Motor neuron (in vitro differentiated cells): Measurements from ENCODE around the gene MRPL53. TPM values are rescaled to one million over a fixed set of nuclear protein-coding genes. Genes with fewer than 3 reads are reported as not detected.
A peak's percentile ranks its signal among the peaks of the same experiment; 100 is the strongest.

Experiments
- ATAC-seq, 8 experiments: fragments of 200-7000 bp; cut with Tn5 transposase; replicated peaks in 6 of 8; 2 replicates each; pipeline ENCODE4 v1.8.0; 2021; ENCODE audit warnings: mild to moderate bottlenecking in 8 of 8, moderate library complexity in 8 of 8
- H3K27ac ChIP-seq, 2 donors: fragments of 250-450 bp; sonication (Bioruptor Pico); 2 replicates each; pipeline ENCODE4 v1.9.0; 2021; ENCODE audit warnings: antibody characterized with exemption in 2 of 2, mild to moderate bottlenecking in 2 of 2, moderate library complexity in 1 of 2
- H3K4me1 ChIP-seq, 2 donors: fragments of 250-450 bp; sonication (Bioruptor Pico); replicated peaks in 1 of 2; 2 replicates each; pipeline ENCODE4 v1.6.1; 2021; ENCODE audit warnings: antibody characterized with exemption in 2 of 2, mild to moderate bottlenecking in 2 of 2, moderate library complexity in 1 of 2
- H3K4me3 ChIP-seq, 5 donors: fragments of 250-450 bp; sonication (Bioruptor Pico); 2 replicates each; pipeline ENCODE4 v1.9.0; 2021; ENCODE audit warnings: antibody characterized with exemption in 5 of 5, mild to moderate bottlenecking in 5 of 5, moderate library complexity in 4 of 5
- WGBS, 10 experiments: fragments of 450-650 bp; shearing (Covaris generic); methylation state at CpG; one replicate each; pipeline ENCODE4 v1.0.0; 2022; 5-methylcytosine and 5-hydroxymethylcytosine counted together
- in situ Hi-C, 9 experiments: fragments of 400-800 bp; cut with MboI; loops; one replicate each; pipeline ENCODE4 v1.15.0; 2021; ENCODE audit warnings: low sequenced_read_pairs in 9 of 9, low pct_unique_long_range_greater_than_20kb in 2 of 9; ENCODE audit not compliant: unreplicated experiment in 9 of 9
- total RNA-seq, 8 experiments: library from RNA; unstranded; fragments of 300-600 nt; gene quantifications; 2 replicates each; pipeline versions ENCODE4 v1.2.3 to v1.2.4, GENCODE V29; 2022

Gene MRPL53
- total RNA-seq, 8 experiments from 2014 or later: 51.1 to 83.5 (median 68.3) TPM

DNA sequence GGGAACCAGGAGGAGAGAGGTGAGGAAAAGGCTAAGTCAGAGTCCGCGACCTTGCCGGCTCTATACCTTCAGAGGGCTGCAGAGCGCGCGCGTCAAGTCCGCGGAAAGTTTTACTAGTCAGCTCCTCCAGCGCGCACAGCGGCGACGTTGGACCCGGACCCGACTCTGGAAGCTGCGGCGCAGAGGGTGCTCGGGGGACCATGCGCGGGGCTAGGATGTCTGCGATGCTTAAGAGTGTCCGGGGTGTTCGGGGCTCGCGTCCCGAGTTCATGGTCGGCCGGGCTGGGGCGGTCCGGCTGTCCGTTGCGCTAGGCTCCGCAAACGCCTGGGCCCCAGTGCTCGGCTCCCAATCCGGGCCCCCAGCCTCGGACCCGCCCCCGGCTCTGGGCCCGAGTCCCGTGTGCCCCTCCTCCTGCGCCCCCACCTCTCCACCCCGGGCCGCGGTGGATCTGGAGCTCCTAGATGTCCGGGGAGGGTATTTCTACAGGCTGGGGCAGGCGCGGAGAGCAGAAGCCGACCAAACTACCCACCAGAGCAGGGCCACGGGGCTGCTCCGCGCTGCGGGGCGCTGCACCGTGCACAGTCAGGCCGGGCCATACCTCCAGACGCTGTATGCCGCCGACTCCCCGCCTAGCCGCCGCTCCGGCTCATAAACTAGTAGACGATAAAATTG lies 26.9 kb upstream of the MRPL53 start, which contains the start of gene LBX2:
Gene LBX2 (minus strand): TSS at position 337 of the 673 bp plus-strand sequence. CDS start 66 bp downstream, at position 271.
- 83% methylated on average over 2 of the region's 65 CpGs; no CpG with 5 or more reads in 9 of the 10 experiments for WGBS, 10 experiments
- ATAC-seq: peak in 7 of 8 experiments; percentile 1 to 15 (median 10)
- Histone ChIP-seq H3K4me3 (peak within 1 kb of the TSS in 3 of 5 donors; percentile 13 to 16 (median 14)), H3K27ac (no peak within 1 kb of the TSS), H3K4me1 (peaks cover 9 to 32% of the 10 kb centered on the region in 2 donors)
- in situ Hi-C loops: loop anchor here in 3 of 9 experiments (25.0 kb wide), 1 partner anchor 88 kb away; no protein-coding TSS in a partner anchor

DNA sequence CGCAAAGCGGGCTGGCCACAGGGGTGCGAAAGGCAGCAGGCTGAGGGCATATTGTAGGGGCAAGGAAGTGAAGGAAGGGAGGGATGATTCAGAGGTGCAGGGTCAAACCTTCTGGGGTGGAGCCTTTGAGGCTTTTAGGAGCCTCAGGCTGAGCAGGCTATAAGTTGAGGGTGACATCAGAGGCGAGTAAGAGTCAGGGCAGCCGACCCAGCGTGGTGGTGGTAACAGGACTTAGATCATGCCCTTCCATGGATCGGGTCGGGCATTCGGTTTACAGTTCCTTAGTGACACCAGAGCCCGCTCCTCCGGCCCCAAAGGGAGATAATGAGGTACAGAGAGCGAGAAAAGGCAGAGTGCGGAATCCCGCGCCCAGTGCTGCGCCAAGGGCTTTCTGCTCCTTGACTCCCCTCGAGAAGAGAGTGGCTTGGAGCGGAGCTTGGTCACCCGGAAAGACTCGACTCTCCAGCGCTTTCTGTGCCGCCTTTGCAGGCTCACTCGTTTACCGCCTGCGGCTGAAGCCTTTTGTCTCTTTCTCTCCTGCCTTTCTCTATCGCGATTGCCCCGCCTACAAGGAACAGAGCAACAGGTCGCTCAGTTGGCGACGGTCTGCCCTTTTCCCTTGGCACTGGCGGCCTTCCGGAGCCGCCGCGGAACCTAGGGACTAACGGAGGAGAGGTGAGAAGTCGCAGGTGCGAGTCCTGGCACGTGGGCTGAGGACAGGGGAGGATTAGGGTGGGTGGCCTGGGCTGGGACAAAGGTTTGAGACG lies 26.2 kb upstream of the MRPL53 start:
- H3K4me3 ChIP-seq: peak overlapping the region in 3 of 5 donors; percentile 6 to 24 (median 17)
- no peak overlapping the region for H3K27ac ChIP-seq
- WGBS, 10 experiments: 0 to 2% (median 0%) methylated on average over 1 to 8 of the region's 41 CpGs; no CpG with 5 or more reads in 5 of the 10 experiments
- peak in 6 of 8 experiments; percentile 3 to 19 (median 8) for ATAC-seq
- peaks cover 9 to 32% of the 10 kb centered on the region in 2 donors for H3K4me1 ChIP-seq
- in situ Hi-C loops: loop anchor here in 3 of 9 experiments (25.0 kb wide), 1 partner anchor 89 kb away; no protein-coding TSS in a partner anchor

DNA sequence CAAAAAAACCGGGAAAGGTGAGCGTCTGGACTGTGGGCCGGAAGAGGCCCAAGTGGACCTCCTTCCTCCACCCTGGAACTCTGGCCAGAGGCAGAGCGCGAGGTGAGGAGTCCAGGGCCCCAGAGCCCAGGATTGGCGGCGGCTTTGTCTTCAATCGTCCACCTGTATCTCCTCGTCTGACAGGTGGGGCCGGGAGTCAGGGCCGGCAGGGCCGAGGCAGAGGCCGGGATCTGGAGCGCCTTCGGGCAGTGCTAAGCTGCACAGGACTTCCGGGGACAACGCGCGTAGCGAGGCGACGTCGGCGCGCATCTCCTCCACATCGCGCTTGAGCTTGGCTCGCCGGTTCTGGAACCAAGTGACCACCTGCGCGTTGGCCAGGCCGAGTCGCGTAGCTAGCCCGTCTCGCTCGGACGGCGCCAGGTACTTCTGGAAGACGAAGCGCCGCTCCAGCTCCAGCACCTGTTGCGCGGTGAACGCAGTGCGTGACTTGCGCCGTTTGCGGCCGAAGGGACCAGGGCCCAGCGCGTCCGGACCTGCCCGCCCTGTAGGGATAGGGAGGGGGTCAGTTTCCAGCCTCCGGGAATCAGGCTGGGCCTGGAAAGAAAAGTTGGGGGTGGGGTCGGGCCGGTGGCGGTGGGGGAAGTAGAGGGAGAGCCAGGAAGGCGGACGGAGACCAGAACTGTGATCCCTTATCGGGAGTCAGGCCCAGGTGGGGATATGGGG lies 25.5 kb upstream of the MRPL53 start:
- no peak overlapping the region for H3K27ac ChIP-seq
- peak overlapping the region in 4 of 5 donors; percentile 4 to 24 (median 12) for H3K4me3 ChIP-seq
- 0 to 7% (median 4%) methylated on average over 1 to 25 of the region's 61 CpGs; no CpG with 5 or more reads in 6 of the 10 experiments for whole genome bisulfite sequencing, 10 experiments
- in situ Hi-C loops: loop anchor here in 3 of 9 experiments (25.0 kb wide), 1 partner anchor 89 kb away; no protein-coding TSS in a partner anchor
- ATAC-seq: peak in 7 of 8 experiments; percentile 12 to 36 (median 18)
- peaks cover 6 to 27% of the 10 kb centered on the region in 2 donors for H3K4me1 ChIP-seq

DNA sequence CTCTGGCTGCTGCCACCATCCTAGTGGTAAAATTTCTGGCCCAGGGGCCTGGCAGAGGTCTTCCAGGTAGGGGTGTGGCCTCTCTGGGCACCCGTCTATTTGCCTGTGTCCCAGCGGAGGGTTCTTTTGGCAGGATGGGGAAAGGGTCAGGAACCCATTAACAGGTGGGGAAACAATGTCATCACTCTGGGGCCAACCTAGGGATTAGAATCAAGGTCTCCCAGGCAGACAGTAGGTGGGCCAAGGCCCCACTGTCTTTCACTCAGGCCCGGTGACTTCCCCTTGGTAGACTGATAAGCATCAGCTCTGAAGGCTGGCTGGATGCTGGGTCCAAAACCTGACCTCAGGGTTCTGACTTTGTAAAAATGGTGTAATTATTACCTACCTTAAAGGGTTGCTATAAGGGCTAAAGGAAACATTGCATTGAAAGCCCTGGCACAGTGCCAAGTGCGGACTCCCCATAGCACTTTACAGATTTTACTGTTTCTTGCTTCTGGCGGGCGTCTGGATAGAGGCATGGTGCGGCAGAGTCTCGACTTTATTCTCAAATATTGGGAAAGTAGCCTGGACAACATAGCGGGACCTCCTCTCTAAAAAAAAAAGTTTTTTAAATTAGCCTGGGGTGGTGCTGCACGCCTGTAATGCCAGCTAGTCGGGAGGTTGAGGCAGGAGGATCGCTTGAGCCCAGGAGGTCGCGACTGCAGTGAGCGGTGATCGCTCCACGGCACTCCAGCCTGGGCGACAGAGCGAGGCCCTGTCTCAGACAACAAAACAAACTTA lies 24.7 kb upstream of the MRPL53 start:
- WGBS, 10 experiments: 30 to 100% (median 46%) methylated on average over 1 to 16 of the region's 19 CpGs; no CpG with 5 or more reads in 1 of the 10 experiments
- no peak for ATAC-seq
- in situ Hi-C loops: loop anchor here in 3 of 9 experiments (25.0 kb wide), 1 partner anchor 90 kb away; no protein-coding TSS in a partner anchor
- no peak overlapping the region for H3K27ac ChIP-seq
- peaks cover 6 to 22% of the 10 kb centered on the region in 2 donors for H3K4me1 ChIP-seq
- H3K4me3 ChIP-seq: no peak overlapping the region

GRCh38 chr2:74495440-74495839 lies 23.0 kb upstream of the MRPL53 start:
- WGBS, 10 experiments: 40 to 100% (median 76%) methylated on average over 1 of the region's 1 CpG; no CpG with 5 or more reads in 6 of the 10 experiments
- in situ Hi-C loops: loop anchor here in 3 of 9 experiments (25.0 kb wide), 1 partner anchor 92 kb away; no protein-coding TSS in a partner anchor
- no peak for ATAC-seq
- Histone ChIP-seq H3K4me1 (peaks cover 6 to 20% of the 10 kb centered on the region in 2 donors), H3K27ac (no peak overlapping the region), H3K4me3 (no peak overlapping the region)

GRCh38 chr2:74493546-74493945 lies 21.1 kb upstream of the MRPL53 start:
- in situ Hi-C loops: loop anchor here in 3 of 9 experiments (25.0 kb wide), 1 partner anchor 94 kb away; no protein-coding TSS in a partner anchor
- ATAC-seq: no peak
- WGBS, 10 experiments: 68 to 100% (median 86%) methylated on average over 2 of the region's 3 CpGs; no CpG with 5 or more reads in 7 of the 10 experiments
- peaks cover 6 to 10% of the 10 kb centered on the region in 2 donors for H3K4me1 ChIP-seq
- no peak overlapping the region for H3K27ac ChIP-seq
- H3K4me3 ChIP-seq: no peak overlapping the region

- WGBS, 10 experiments: 83 to 100% (median 90%) methylated on average over 1 to 6 of the region's 12 CpGs; no CpG with 5 or more reads in 5 of the 10 experiments
- ATAC-seq: no peak
- in situ Hi-C loops: loop anchor here in 3 of 9 experiments (25.0 kb wide), 1 partner anchor 95 kb away; no protein-coding TSS in a partner anchor
- Histone ChIP-seq H3K4me1 (no peaks in the 10 kb centered on the region), H3K27ac (no peak overlapping the region), H3K4me3 (no peak overlapping the region)
Observed at GRCh38 chr2:74491648-74492544, 19.4 kb upstream of the MRPL53 start.

DNA sequence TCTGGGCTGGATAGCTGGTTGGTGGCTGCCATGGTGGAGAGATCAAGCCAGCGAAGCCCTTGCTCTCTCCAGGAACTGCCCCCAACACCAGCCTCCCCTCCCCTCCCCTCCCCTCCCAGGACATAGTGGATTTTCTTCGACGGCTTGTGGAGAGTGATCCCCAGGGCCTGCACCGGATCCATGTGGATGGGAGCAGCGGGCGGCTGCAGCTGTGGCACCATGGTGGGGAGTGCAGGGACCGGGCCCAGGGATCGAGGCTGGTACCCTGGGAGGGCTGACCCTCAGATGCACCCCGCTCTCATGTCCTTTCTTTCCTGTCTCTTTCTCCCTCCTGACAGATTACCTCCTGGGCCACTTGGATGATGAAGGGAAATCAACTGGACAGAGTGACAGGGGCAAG lies 17.4 kb upstream of the MRPL53 start:
- 83 to 100% (median 100%) methylated on average over 1 to 5 of the region's 9 CpGs; no CpG with 5 or more reads in 7 of the 10 experiments for WGBS, 10 experiments
- H3K4me1 ChIP-seq: no peaks in the 10 kb centered on the region
- H3K27ac ChIP-seq: no peak overlapping the region
- H3K4me3 ChIP-seq: no peak overlapping the region
- in situ Hi-C loops: loop anchor here in 3 of 9 experiments (25.0 kb wide), 1 partner anchor 97 kb away; no protein-coding TSS in a partner anchor
- no peak for ATAC-seq

- Histone ChIP-seq H3K4me3 (no peak overlapping the region), H3K4me1 (no peaks in the 10 kb centered on the region), H3K27ac (no peak overlapping the region)
- no peak for ATAC-seq
- in situ Hi-C loops: loop anchor here in 3 of 9 experiments (25.0 kb wide), 1 partner anchor 98 kb away; no protein-coding TSS in a partner anchor
- WGBS, 10 experiments: 81 to 100% (median 90%) methylated on average over 1 to 8 of the region's 9 CpGs; no CpG with 5 or more reads in 5 of the 10 experiments
Observed at GRCh38 chr2:74488643-74489481, 16.4 kb upstream of the MRPL53 start.

GRCh38 chr2:74486141-74486540 lies 13.7 kb upstream of the MRPL53 start:
- no peak overlapping the region for H3K27ac ChIP-seq
- H3K4me1 ChIP-seq: peaks cover 5% of the 10 kb centered on the region in 2 donors
- 94 to 100% (median 100%) methylated on average over 1 to 2 of the region's 2 CpGs; no CpG with 5 or more reads in 6 of the 10 experiments for WGBS, 10 experiments
- in situ Hi-C loops: loop anchor here in 3 of 9 experiments (25.0 kb wide), 1 partner anchor 101 kb away; no protein-coding TSS in a partner anchor
- no peak for ATAC-seq
- no peak overlapping the region for H3K4me3 ChIP-seq
